GM12878 (cell line): ENCODE measurements around the gene TMEM127. TPM values are rescaled to one million over a fixed set of nuclear protein-coding genes. Genes with fewer than 3 reads are reported as not detected.
A peak's percentile ranks its signal among the peaks of the same experiment; 100 is the strongest.

Source experiments
- ATAC-seq: fragments of 200-7000 bp; cut with Tn5 transposase; 3 replicates; pipeline ENCODE4 v1.9.1; 2020; ENCODE audit warnings: mild to moderate bottlenecking, moderate library complexity
- BruUV-seq: library from RNA; stranded (reverse); fragments of 400-500 nt; replicated peaks from 2 replicates; lab custom pipeline; 2021; lab: Mats Ljungman, UMichigan
- CTCF ChIA-PET: fragments of 300-600 bp; sonication (Branson Sonifier 250); formaldehyde crosslinking; extraction: SDS; loops from one replicate; lab custom pipeline; 2021; ENCODE audit warnings: inconsistent platforms; lab: Yijun Ruan, JAX
- POLR2A ChIA-PET: fragments of 350-600 bp; formaldehyde crosslinking; extraction: SDS; loops from one replicate; lab custom pipeline; 2021; ENCODE audit warnings: inconsistent platforms; lab: Charles Lee
- RAD21 ChIA-PET: fragments of 300-600 bp; sonication (Branson Sonifier 250); formaldehyde crosslinking; loops from one replicate; lab custom pipeline; 2023; ENCODE audit warnings: antibody characterized with exemption; ENCODE audit not compliant: unreplicated experiment; lab: Charles Lee
- SMC1A ChIA-PET: fragments of 300-600 bp; sonication (Branson Sonifier 250); formaldehyde crosslinking; loops from one replicate; lab custom pipeline; 2023; ENCODE audit not compliant: unreplicated experiment, uncharacterized antibody; lab: Charles Lee
- DNase-seq: peaks from one replicate; pipeline ENCODE4 v3.0.0-alpha.2; 2011; ENCODE audit warnings: low read depth, low spot score
- FAIRE-seq: peaks from 3 replicates; lab custom pipeline; 2011; peaks lifted over from hg19 to GRCh38; lab: Jason Lieb, UNC
- H2AFZ ChIP-seq: 2 replicates; pipeline ENCODE4 v1.6.0; 2011; ENCODE audit warnings: low read depth, low read length, control low read depth; ENCODE audit not compliant: control insufficient read depth
- H3K27ac ChIP-seq: 2 replicates; pipeline ENCODE4 v1.5.1; 2011; ENCODE audit warnings: control low read depth; ENCODE audit not compliant: control insufficient read depth, insufficient read depth
- H3K27me3 ChIP-seq, 2 experiments: replicated peaks in 1 of 2; 2 replicates each; pipeline versions ENCODE4 v1.6.0 to v1.6.1; 2011; ENCODE audit warnings: low read length in 1 of 2; ENCODE audit not compliant: control insufficient read depth in 2 of 2, insufficient read depth in 2 of 2
- H3K36me3 ChIP-seq, 2 experiments: 2 replicates each; pipeline ENCODE4 v1.5.1; 2011; ENCODE audit warnings: low read length in 1 of 2; ENCODE audit not compliant: control insufficient read depth in 2 of 2, insufficient read depth in 2 of 2
- H3K4me1 ChIP-seq: 2 replicates; pipeline ENCODE4 v1.6.1; 2011; ENCODE audit warnings: mild to moderate bottlenecking, low read length, moderate library complexity, mixed read lengths; ENCODE audit not compliant: control insufficient read depth, insufficient read depth
- H3K4me2 ChIP-seq: 2 replicates; pipeline ENCODE4 v1.6.0; 2011; ENCODE audit warnings: control low read depth; ENCODE audit not compliant: control insufficient read depth, insufficient read depth
- H3K4me3 ChIP-seq: fragments of 200-600 bp; sonication (generic); 2 replicates; pipeline ENCODE4 v1.5.1; 2016
- H3K79me2 ChIP-seq: 2 replicates; pipeline ENCODE4 v1.6.0; 2011; ENCODE audit warnings: low read length; ENCODE audit not compliant: control insufficient read depth, insufficient read depth
- H3K9ac ChIP-seq: 2 replicates; pipeline ENCODE4 v1.8.0; 2011; ENCODE audit warnings: low read length, control low read depth, mixed read lengths; ENCODE audit not compliant: control insufficient read depth, insufficient read depth
- H3K9me3 ChIP-seq: replicated peaks from 3 replicates; pipeline ENCODE4 v1.5.1; 2011; ENCODE audit warnings: mild to moderate bottlenecking, low read length; ENCODE audit not compliant: control insufficient read depth, insufficient read depth
- H4K20me1 ChIP-seq: 2 replicates; pipeline ENCODE4 v1.6.0; 2011; ENCODE audit not compliant: control insufficient read depth, insufficient read depth
- CBFB ChIP-seq: IDR thresholded peaks from 2 replicates; pipeline ENCODE4 v1.6.1; 2016; ENCODE audit warnings: antibody characterized with exemption, low read depth
- CHD1 ChIP-seq: IDR thresholded peaks from 2 replicates; pipeline ENCODE4 v1.6.1; 2012; ENCODE audit warnings: low read depth, low read length, improper control_type of control experiment
- E2F4 ChIP-seq: IDR thresholded peaks from 2 replicates; pipeline ENCODE4 v1.6.1; 2012; ENCODE audit warnings: low read depth, low read length, improper control_type of control experiment
- EED ChIP-seq: sonication (generic); IDR thresholded peaks from 2 replicates; pipeline ENCODE4 v1.6.1; 2016; ENCODE audit warnings: antibody characterized with exemption, low read depth
- EGR1 ChIP-seq, 2 experiments: IDR thresholded peaks; 1 replicate in 1 of 2; 2 replicates in 1 of 2; pipeline ENCODE4 v1.6.1; 2011 to 2012; ENCODE audit warnings: low read depth in 2 of 2, low read length in 2 of 2, borderline replicate concordance in 1 of 2, mild to moderate bottlenecking in 1 of 2, moderate library complexity in 1 of 2
- GABPA ChIP-seq: IDR thresholded peaks from 2 replicates; pipeline ENCODE4 v1.6.1; 2014; ENCODE audit warnings: antibody characterized with exemption, low read depth, mild to moderate bottlenecking, inconsistent platforms
- HDAC2 ChIP-seq: fragments of 200-600 bp; sonication (generic); IDR thresholded peaks from 2 replicates; pipeline ENCODE4 v1.6.1; 2017
- IKZF1 ChIP-seq: fragments of 450-650 bp; conservative IDR thresholded peaks from 2 replicates; pipeline ENCODE4 v1.6.1; 2017; ENCODE audit warnings: antibody characterized with exemption, mild to moderate bottlenecking
- IRF4 ChIP-seq: IDR thresholded peaks from 2 replicates; pipeline ENCODE4 v1.6.1; 2011; ENCODE audit warnings: low read depth, low read length
- IRF5 ChIP-seq: fragments of 450-650 bp; IDR thresholded peaks from 2 replicates; pipeline ENCODE4 v1.6.1; 2017; ENCODE audit warnings: borderline replicate concordance
- NBN ChIP-seq: fragments of 450-650 bp; IDR thresholded peaks from 2 replicates; pipeline ENCODE4 v1.6.1; 2016
- NFXL1 ChIP-seq: fragments of 450-650 bp; IDR thresholded peaks from 2 replicates; pipeline ENCODE4 v1.6.1; 2017; ENCODE audit warnings: antibody characterized with exemption, mild to moderate bottlenecking, borderline replicate concordance
- RB1 ChIP-seq: fragments of 450-650 bp; formaldehyde crosslinking; IDR thresholded peaks from 2 replicates; pipeline ENCODE4 v1.6.1; 2017; ENCODE audit warnings: mild to moderate bottlenecking, borderline replicate concordance
- RUNX3 ChIP-seq: IDR thresholded peaks from 2 replicates; pipeline ENCODE4 v1.6.1; 2012; ENCODE audit warnings: low read length, inconsistent platforms
- SMAD1 ChIP-seq: fragments of 450-650 bp; IDR thresholded peaks from 2 replicates; pipeline ENCODE4 v1.6.1; 2018; ENCODE audit warnings: mild to moderate bottlenecking, low read depth; ENCODE audit not compliant: partially characterized antibody
- SMC3 ChIP-seq: IDR thresholded peaks from 2 replicates; pipeline ENCODE4 v1.6.1; 2011; ENCODE audit warnings: low read length, improper control_type of control experiment, borderline replicate concordance
- TARDBP ChIP-seq: IDR thresholded peaks from 2 replicates; pipeline ENCODE4 v1.6.1; 2016; ENCODE audit warnings: borderline replicate concordance
- WGBS: methylation state at CpG from one replicate; pipeline ENCODE4 v1.1.6; 2016; ENCODE audit warnings: low lambda C conversion rate; ENCODE audit not compliant: insufficient replicate concordance, insufficient coverage; ENCODE audit errors: missing lambda C conversion rate; 5-methylcytosine and 5-hydroxymethylcytosine counted together
- in situ Hi-C: fragments of 300-500 bp; cut with MboI; formaldehyde crosslinking; loops from 9 replicates; pipeline ENCODE4 v1.14.3; 2018; ENCODE audit warnings: mixed read lengths
- intact Hi-C: fragments of 100-400 bp; cut with micrococcal nuclease; formaldehyde crosslinking; loops from one replicate; pipeline ENCODE4 v1.14.2; 2022; ENCODE audit not compliant: unreplicated experiment
- polyA plus RNA-seq, 11 experiments: library from polyadenylated mRNA; depleted of rRNA in 4 of 11; unstranded in 6 of 11; stranded (reverse) in 5 of 11; fragments of >200 nt; fragmentation: Nextera tagmentation in 4 of 11; fragmentation: Illumina TruSeq in 1 of 11; extraction: Ambion mirVana in 4 of 11; extraction: Trizol in 1 of 11; gene quantifications; 1 replicate in 1 of 11; 2 replicates in 10 of 11; pipeline versions ENCODE4 v1.2.1 to v1.2.3, GENCODE V29; 2011 to 2016; ENCODE audit warnings: inconsistent platforms in 2 of 11, missing spikeins in 2 of 11, low read depth in 1 of 11
- total RNA-seq, 4 experiments: library from RNA; depleted of rRNA in 3 of 4; stranded (reverse); fragments of >200 nt in 3 of 4; fragmentation: Illumina TruSeq in 1 of 4; extraction: Trizol in 1 of 4; gene quantifications; 2 replicates each; pipeline versions ENCODE4 v1.2.1 to v1.2.3, GENCODE V29; 2013 to 2021
- TF ChIP-seq, protein P1 (sequence below): fragments of 450-650 bp; formaldehyde crosslinking; IDR thresholded peaks from 2 replicates; pipeline ENCODE4 v1.5.0; 2022; ENCODE audit warnings: mild to moderate bottlenecking, missing genetic modification characterization

The TMEM127 gene
- total and polyA plus RNA-seq, 10 of the 15 experiments (the other 5 are each of a cell fraction or from before 2014, with no cell fraction given): 2.6 to 27.2 (median 17.7) TPM

DNA sequence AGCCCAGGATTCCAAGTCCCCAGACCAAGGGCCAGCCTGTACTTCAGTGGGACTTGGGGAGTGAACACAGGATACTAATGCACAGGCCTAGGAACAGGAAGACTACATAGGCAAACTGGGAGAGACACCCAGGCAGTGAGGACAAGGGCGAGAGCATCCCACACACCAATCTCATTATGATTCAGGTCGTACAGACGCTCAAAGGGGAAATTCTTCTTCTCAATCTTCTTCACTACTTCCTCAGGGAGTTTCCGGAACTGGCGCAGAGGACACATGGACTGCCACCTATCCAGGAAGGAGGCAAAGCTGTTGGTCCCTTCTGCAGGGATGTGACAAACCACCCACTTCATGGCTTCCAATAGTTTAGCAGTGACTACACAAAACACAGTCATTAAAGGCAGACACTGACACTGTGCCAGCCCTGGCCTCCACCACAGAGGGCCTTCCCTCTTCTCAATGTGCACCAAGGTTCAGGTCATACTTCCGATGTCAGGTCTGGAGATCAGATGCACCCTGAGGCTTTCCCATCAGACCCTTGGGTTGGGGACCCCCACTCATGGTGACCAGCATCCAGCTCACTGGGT, 21.6 kb upstream of the TMEM127 start (continued):
- TF ChIP-seq E2F4 (no peak), TARDBP (no peak), SMC3 (no peak), EGR1 (IDR thresholded peaks at IDR 0.05; ENCODE audit: borderline replicate concordance in 1 of 2, low read depth in 2 of 2, low read length in 2 of 2) (no peak)

- Histone ChIP-seq H3K27me3 (no peaks in the 10 kb centered on the region), H3K36me3 (peaks cover 32% of the 10 kb centered on the region in 2 experiments), H2AFZ (no peak overlapping the region), H3K79me2 (no peaks in the 10 kb centered on the region), H3K4me2 (no peak overlapping the region), H3K4me3 (no peak overlapping the region), H3K9me3 (no peaks in the 10 kb centered on the region), H3K9ac (no peak overlapping the region), H4K20me1 (no peaks in the 10 kb centered on the region), H3K4me1 (no peaks in the 10 kb centered on the region), H3K27ac (no peak overlapping the region)
- ChIA-PET POLR2A (interaction anchor here (0.8 to 0.9 kb wide), 2 partner anchors 43 to 47 kb away, joined by 3 to 8 read pairs; no protein-coding TSS in a partner anchor), SMC1A (interaction anchor here (1.0 to 1.2 kb wide), 2 partner anchors 10 to 103 kb away, joined by 3 read pairs; no protein-coding TSS in a partner anchor), RAD21 (no interaction called here), CTCF (no interaction called here)
- DNase-seq (no peak), ATAC-seq (no peak), FAIRE-seq (no peak)
- TSS peak; percentile 48 for BruUV-seq
- in situ Hi-C loops: no loop called here
- WGBS: 97% methylated on average over 21 of the region's 21 CpGs
- intact Hi-C loops: no loop called here
- TF ChIP-seq, protein P1, sequence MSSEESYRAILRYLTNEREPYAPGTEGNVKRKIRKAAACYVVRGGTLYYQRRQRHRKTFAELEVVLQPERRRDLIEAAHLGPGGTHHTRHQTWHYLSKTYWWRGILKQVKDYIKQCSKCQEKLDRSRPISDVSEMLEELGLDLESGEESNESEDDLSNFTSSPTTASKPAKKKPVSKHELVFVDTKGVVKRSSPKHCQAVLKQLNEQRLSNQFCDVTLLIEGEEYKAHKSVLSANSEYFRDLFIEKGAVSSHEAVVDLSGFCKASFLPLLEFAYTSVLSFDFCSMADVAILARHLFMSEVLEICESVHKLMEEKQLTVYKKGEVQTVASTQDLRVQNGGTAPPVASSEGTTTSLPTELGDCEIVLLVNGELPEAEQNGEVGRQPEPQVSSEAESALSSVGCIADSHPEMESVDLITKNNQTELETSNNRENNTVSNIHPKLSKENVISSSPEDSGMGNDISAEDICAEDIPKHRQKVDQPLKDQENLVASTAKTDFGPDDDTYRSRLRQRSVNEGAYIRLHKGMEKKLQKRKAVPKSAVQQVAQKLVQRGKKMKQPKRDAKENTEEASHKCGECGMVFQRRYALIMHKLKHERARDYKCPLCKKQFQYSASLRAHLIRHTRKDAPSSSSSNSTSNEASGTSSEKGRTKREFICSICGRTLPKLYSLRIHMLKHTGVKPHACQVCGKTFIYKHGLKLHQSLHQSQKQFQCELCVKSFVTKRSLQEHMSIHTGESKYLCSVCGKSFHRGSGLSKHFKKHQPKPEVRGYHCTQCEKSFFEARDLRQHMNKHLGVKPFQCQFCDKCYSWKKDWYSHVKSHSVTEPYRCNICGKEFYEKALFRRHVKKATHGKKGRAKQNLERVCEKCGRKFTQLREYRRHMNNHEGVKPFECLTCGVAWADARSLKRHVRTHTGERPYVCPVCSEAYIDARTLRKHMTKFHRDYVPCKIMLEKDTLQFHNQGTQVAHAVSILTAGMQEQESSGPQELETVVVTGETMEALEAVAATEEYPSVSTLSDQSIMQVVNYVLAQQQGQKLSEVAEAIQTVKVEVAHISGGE (CRISPR knock-in tag): no peak
- TF ChIP-seq CBFB: no peak
- TF ChIP-seq RB1: no peak
- no peak for TF ChIP-seq EED
- TF ChIP-seq NFXL1: no peak
- no peak for TF ChIP-seq CHD1
- TF ChIP-seq IKZF1: no peak
- TF ChIP-seq GABPA: no peak
- TF ChIP-seq HDAC2: no peak
- TF ChIP-seq NBN: no peak
- no peak for TF ChIP-seq SMAD1
- TF ChIP-seq IRF5: no peak
- TF ChIP-seq RUNX3: no peak
- no peak for TF ChIP-seq IRF4
These were observed 11.1 kb upstream of the TMEM127 start for GRCh38 chr2:96276787-96277499.
